IPS-15b (cell line): ENCODE results near the gene TRIM31.

Experiments used
- H3K27me3 ChIP-seq: one replicate; pipeline ENCODE4 v1.6.1; 2013; ENCODE audit warnings: low read length; ENCODE audit not compliant: control insufficient read depth, insufficient read depth
- H3K36me3 ChIP-seq: one replicate; pipeline ENCODE4 v1.6.1; 2013; ENCODE audit warnings: low read length; ENCODE audit not compliant: control insufficient read depth, insufficient read depth
- H3K4me1 ChIP-seq: one replicate; pipeline ENCODE4 v1.6.1; 2013; ENCODE audit warnings: mild to moderate bottlenecking, low read length; ENCODE audit not compliant: control insufficient read depth, insufficient read depth
- H3K4me3 ChIP-seq: one replicate; pipeline ENCODE4 v1.5.1; 2013; ENCODE audit warnings: low read depth, low read length
- H3K9ac ChIP-seq: one replicate; pipeline ENCODE4 v1.6.1; 2013; ENCODE audit warnings: low read depth, mild to moderate bottlenecking, low read length
- H3K9me3 ChIP-seq: one replicate; pipeline ENCODE4 v1.6.1; 2013; ENCODE audit warnings: mild to moderate bottlenecking, low read length; ENCODE audit not compliant: control insufficient read depth, insufficient read depth

The TRIM31 gene

DNA sequence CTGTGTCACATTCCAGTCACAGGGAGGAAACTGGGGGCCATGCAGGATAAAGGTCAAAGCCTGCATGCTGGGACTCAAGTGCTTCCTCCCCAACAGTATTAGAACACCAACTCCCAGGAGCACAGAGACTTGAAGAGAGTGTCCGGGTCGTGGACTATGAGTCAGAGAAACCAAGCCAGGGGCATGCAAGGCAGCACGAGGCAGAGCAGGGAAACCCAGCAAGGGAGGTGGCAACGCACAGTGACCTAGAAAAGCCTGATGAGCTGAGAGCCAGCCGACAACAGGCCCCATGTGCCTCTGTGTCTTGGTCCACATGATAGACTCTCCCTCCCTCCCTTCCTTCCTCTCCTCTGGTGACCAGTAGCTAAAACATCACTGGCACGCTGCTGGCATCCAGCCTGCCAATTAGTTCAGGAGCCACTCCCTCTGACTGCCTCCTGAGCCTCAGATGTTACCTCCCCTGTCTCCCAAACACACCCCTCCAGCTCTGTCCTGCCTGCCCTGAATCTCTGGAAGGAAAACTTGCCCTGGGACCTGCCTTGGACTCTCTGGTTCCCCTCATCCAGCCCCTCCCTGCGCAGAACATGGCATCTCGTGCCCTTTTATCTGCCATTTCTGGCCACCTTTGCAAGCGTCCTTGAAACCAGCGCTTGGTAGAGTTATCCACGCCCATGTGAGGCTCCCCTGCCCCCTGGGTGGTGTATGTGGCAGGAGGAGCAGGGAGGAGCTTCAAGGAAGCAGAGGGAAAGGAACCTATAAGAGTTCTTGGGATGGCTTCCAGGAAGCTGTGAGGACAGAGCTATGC lies 21.1 kb downstream of the TRIM31 start:
- Histone ChIP-seq H3K9me3 (no peaks in the 10 kb centered on the region), H3K36me3 (no peaks in the 10 kb centered on the region), H3K9ac (no peak overlapping the region), H3K4me3 (no peak overlapping the region), H3K27me3 (peaks cover 44% of the 10 kb centered on the region), H3K4me1 (no peaks in the 10 kb centered on the region)

- Histone ChIP-seq H3K4me1 (no peaks in the 10 kb centered on the region), H3K27me3 (peaks cover 26% of the 10 kb centered on the region), H3K36me3 (no peaks in the 10 kb centered on the region), H3K4me3 (no peak overlapping the region), H3K9me3 (no peaks in the 10 kb centered on the region), H3K9ac (no peak overlapping the region)
Measured at GRCh38 chr6:30087876-30088275, 25.0 kb downstream of the TRIM31 start.

- H3K36me3 ChIP-seq = no peaks in the 10 kb centered on the region
- H3K27me3 ChIP-seq = peaks cover 74% of the 10 kb centered on the region
- no peak overlapping the region for H3K4me3 ChIP-seq
- H3K4me1 ChIP-seq = no peaks in the 10 kb centered on the region
- no peaks in the 10 kb centered on the region for H3K9me3 ChIP-seq
- H3K9ac ChIP-seq = no peak overlapping the region
Measured at GRCh38 chr6:30077218-30077617, 35.7 kb downstream of the TRIM31 start.

- no peak overlapping the region for H3K9ac ChIP-seq
- no peaks in the 10 kb centered on the region for H3K36me3 ChIP-seq
- peaks cover 85% of the 10 kb centered on the region for H3K27me3 ChIP-seq
- peaks cover 3% of the 10 kb centered on the region for H3K4me1 ChIP-seq
- H3K4me3 ChIP-seq = peak overlapping the region; percentile 78
- H3K9me3 ChIP-seq = no peaks in the 10 kb centered on the region
Measured at GRCh38 chr6:30075790-30076732, 36.8 kb downstream of the TRIM31 start.

GRCh38 chr6:30075094-30075789 lies 37.6 kb downstream of the TRIM31 start, which contains the start of gene RNF39:
Gene RNF39, minus strand, starts transcription at chr6:30075769. Its CDS starts 184 bp downstream, at chr6:30075585.
- peaks cover 94% of the 10 kb centered on the region for H3K27me3 ChIP-seq
- H3K36me3 ChIP-seq = no peaks in the 10 kb centered on the region
- peak within 1 kb of the TSS; percentile 78 for H3K4me3 ChIP-seq
- H3K9me3 ChIP-seq = no peaks in the 10 kb centered on the region
- peaks cover 3% of the 10 kb centered on the region for H3K4me1 ChIP-seq
- H3K9ac ChIP-seq = no peak within 1 kb of the TSS

- Histone ChIP-seq H3K9me3 (no peaks in the 10 kb centered on the region), H3K9ac (no peak overlapping the region), H3K27me3 (peaks cover 100% of the 10 kb centered on the region), H3K4me1 (peaks cover 3% of the 10 kb centered on the region), H3K4me3 (peak overlapping the region; percentile 78), H3K36me3 (no peaks in the 10 kb centered on the region)
Measured at GRCh38 chr6:30074331-30075093, 38.4 kb downstream of the TRIM31 start.

DNA sequence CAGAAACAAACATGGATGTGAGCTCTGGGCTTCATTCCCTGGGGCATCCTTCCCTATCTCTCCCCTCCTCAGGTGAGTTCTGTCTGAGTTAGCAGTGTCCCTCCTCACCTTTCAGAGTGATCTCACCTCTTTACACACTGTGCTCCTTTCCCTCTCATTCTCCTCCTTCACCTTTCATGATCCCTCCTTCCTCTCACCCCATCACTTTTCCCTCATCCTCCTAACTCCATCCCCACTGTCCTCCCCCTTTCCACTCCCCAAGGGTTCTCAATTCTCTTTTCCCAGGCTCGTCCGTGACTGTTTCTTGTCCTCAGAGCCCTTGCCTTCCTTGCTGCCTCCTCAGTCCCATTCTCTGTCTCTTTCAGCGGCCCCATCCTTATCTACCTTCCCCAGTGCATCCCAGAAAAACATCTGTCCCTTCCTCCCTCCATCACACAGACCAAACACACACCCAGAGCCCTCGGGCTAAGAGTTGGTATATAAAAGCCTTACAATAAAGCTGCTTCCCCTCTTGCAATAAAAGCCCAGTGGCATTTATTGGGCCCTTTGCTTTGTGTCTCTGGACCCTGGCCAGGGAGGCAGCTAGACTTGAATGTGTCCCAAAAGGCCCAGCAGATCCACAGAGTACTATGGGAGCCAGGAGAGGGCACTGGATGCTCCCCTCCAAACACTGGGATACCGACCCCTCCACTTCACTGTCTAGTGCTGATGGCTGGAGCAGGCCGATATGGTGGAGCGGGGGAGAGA lies 39.2 kb downstream of the TRIM31 start:
- peaks cover 3% of the 10 kb centered on the region for H3K4me1 ChIP-seq
- peak overlapping the region; percentile 78 for H3K4me3 ChIP-seq
- H3K9me3 ChIP-seq = no peaks in the 10 kb centered on the region
- H3K36me3 ChIP-seq = no peaks in the 10 kb centered on the region
- H3K9ac ChIP-seq = no peak overlapping the region
- H3K27me3 ChIP-seq = peaks cover 95% of the 10 kb centered on the region

- peaks cover 6% of the 10 kb centered on the region for H3K4me1 ChIP-seq
- no peak overlapping the region for H3K9ac ChIP-seq
- H3K27me3 ChIP-seq = peaks cover 77% of the 10 kb centered on the region
- H3K36me3 ChIP-seq = no peaks in the 10 kb centered on the region
- peak overlapping the region; percentile 50 for H3K4me3 ChIP-seq
- no peaks in the 10 kb centered on the region for H3K9me3 ChIP-seq
Measured at GRCh38 chr6:30071858-30072257, 41.0 kb downstream of the TRIM31 start.

DNA sequence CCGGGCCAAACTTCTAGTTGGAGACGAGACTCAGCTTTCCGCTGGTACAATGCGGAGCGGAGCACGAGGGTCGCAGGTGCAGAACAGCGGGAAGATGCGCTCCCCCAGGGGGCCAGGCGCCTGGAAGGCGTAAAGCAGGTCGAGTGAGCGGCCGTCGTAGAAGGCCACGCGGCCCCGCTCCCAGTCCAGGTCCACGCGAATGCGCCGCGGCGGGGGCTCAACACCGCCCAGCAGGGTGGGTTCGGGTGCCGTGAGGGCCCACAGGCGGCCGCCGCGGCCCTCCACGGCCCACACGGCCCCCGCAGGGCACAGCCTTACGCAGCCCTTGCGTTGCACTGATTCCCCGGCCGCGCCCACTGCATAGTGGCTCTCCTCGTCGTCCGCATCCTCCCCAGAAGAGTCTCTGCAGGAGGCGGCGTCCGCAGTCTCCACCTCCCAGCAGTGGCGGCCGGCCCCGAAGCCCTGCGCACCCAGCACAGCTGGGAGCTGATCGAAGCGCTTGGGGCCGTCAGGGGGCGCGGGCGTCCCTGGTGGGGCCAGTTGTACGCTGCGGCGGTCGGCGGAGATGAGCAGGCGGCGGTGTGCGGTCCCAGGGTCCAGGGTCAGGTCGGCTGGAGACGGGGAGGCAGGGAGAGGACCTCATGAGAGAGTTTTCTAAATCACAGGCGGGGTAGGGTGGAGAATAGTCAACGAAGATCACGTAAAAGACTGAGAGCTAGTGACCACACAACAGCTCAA lies 41.6 kb downstream of the TRIM31 start:
- Histone ChIP-seq H3K4me3 (peak overlapping the region; percentile 50), H3K4me1 (peaks cover 6% of the 10 kb centered on the region), H3K9ac (no peak overlapping the region), H3K36me3 (no peaks in the 10 kb centered on the region), H3K27me3 (peaks cover 71% of the 10 kb centered on the region), H3K9me3 (no peaks in the 10 kb centered on the region)
